T-helper 2 cell treated with Interferon-gamma antibody and Interleukin-4, amounts not matched to agents 5 μg/mL and 100 μg/mL, for 36 hours (primary cell): ENCODE measurements around the gene SLC34A3.
A peak's percentile ranks its signal among the peaks of the same experiment; 100 is the strongest.
"Not testable (repeated sequence)": the region's sequence is repeated elsewhere in the genome, so short reads cannot be mapped to it uniquely, and the experiment has no call there.

ENCODE experiments used
- DNase-seq: peaks from one replicate; pipeline ENCODE4 v3.0.0; 2021; ENCODE audit warnings: low spot score
- H3K27ac Mint-ChIP-seq: one replicate; pipeline ENCODE4 v1.8.0; 2021; ENCODE audit warnings: mild to moderate bottlenecking, mixed read lengths
- H3K27me3 Mint-ChIP-seq: one replicate; pipeline ENCODE4 v1.8.0; 2021; ENCODE audit warnings: low read depth, mixed read lengths
- H3K36me3 Mint-ChIP-seq: one replicate; pipeline ENCODE4 v1.8.0; 2021; ENCODE audit warnings: low read depth, mixed read lengths
- H3K4me1 Mint-ChIP-seq: one replicate; pipeline ENCODE4 v1.8.0; 2021; ENCODE audit warnings: low read depth, mixed read lengths
- H3K4me3 Mint-ChIP-seq: one replicate; pipeline ENCODE4 v1.8.0; 2022; ENCODE audit warnings: mild to moderate bottlenecking, moderate library complexity, mixed read lengths
- H3K9me3 Mint-ChIP-seq: one replicate; pipeline ENCODE4 v1.8.0; 2021; ENCODE audit warnings: mixed read lengths

The SLC34A3 gene

DNA sequence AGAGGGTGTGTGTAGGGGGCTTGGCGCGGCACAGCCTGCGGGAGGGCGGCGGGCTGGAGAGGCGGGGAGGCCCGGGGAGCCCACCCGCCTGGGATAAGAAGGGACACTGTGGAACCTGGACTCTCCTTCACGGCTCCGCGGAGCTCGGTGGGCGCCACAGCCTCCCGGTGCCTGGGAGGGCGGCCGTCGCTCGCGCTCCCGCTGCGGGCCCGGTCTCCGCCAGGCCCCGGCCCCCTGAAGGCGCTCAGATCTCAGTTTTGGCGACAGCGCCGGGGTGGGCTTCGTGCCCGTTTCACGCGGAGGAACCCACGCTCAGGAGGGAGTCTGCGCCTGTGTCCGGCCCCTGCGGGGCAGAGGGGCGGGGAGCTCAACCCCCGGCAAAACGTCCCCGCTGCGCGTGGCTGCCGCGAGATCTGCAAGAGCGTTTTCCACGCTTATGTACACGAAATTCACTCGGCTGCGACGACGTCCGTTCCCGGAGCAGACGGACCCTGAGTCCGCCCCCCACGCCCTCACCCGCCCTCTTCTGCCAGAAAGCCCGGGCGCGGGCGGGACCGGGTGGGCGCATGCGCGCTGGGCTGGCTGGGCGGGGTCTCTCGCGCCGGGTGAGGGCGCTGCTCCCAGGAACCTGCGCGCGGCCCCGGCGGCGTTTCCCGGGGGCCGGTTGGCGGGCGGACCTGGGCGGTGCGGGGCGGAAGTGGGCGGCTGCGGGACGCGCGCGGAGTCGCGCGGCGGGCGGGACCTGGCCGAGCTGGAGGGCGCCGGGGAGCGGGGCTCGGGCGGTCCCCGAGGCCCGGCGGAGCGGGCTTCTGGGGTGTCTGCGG, 24.1 kb downstream of the SLC34A3 start, which contains the start of gene NELFB:
TSS of gene NELFB (plus strand) at position 704 of the 824 bp plus-strand sequence.
- Mint-ChIP-seq H3K27me3 (no peaks in the 10 kb centered on the region), H3K4me1 (peaks cover 4% of the 10 kb centered on the region), H3K27ac (peak within 1 kb of the TSS; percentile 82), H3K36me3 (peaks cover 13% of the 10 kb centered on the region), H3K9me3 (no peaks in the 10 kb centered on the region), H3K4me3 (peak within 1 kb of the TSS; percentile 91)
- DNase-seq, result peak; percentile 97

DNA sequence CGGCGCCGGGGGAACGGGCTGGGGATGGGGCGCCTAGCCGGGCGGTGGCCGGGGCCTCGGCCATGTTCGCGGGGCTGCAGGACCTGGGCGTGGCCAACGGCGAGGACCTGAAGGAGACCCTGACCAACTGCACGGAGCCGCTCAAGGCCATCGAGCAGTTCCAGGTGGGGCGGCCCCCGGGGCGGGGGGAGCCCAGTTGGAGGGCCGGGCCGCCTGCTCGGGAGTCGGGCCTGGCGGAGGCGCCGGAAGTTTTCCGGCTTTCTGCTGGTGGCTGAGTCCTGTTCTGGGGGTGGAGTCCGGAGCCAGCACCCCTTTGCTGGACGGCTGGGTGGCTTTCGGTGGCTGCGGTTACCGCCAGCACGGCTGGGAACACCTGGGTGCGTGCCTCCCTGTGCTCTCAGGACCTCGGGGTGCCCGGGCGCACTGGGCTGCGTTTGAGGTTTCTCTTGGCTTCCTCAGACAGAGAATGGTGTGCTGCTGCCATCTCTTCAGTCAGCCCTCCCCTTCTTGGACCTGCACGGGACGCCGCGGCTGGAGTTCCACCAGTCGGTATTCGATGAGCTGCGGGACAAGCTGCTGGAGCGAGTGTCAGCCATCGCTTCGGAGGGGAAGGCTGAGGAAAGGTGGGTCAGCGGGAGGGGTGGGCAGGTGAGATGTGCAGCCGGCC, 24.9 kb downstream of the SLC34A3 start:
- H3K36me3 Mint-ChIP-seq, result peaks cover 13% of the 10 kb centered on the region
- no peak for DNase-seq

GRCh38 chr9:137256362-137256761, 25.7 kb downstream of the SLC34A3 start:
- H3K27ac Mint-ChIP-seq, result no peak overlapping the region
- no peaks in the 10 kb centered on the region for H3K9me3 Mint-ChIP-seq
- DNase-seq, result no peak
- peaks cover 13% of the 10 kb centered on the region for H3K36me3 Mint-ChIP-seq
- no peaks in the 10 kb centered on the region for H3K27me3 Mint-ChIP-seq
- peaks cover 4% of the 10 kb centered on the region for H3K4me1 Mint-ChIP-seq
- peak overlapping the region; percentile 91 for H3K4me3 Mint-ChIP-seq

More for the DNA sequence above, 24.9 kb downstream of the SLC34A3 start:
- no peaks in the 10 kb centered on the region for H3K9me3 Mint-ChIP-seq
- peaks cover 4% of the 10 kb centered on the region for H3K4me1 Mint-ChIP-seq
- peak overlapping the region; percentile 91 for H3K4me3 Mint-ChIP-seq
- peak overlapping the region; percentile 82 for H3K27ac Mint-ChIP-seq
- no peaks in the 10 kb centered on the region for H3K27me3 Mint-ChIP-seq

GRCh38 chr9:137256856-137257255, 26.2 kb downstream of the SLC34A3 start:
- Mint-ChIP-seq H3K4me1 (peaks cover 4% of the 10 kb centered on the region), H3K27me3 (no peaks in the 10 kb centered on the region), H3K4me3 (peak overlapping the region; percentile 91), H3K9me3 (no peaks in the 10 kb centered on the region), H3K27ac (no peak overlapping the region), H3K36me3 (peaks cover 17% of the 10 kb centered on the region)
- no peak for DNase-seq

DNA sequence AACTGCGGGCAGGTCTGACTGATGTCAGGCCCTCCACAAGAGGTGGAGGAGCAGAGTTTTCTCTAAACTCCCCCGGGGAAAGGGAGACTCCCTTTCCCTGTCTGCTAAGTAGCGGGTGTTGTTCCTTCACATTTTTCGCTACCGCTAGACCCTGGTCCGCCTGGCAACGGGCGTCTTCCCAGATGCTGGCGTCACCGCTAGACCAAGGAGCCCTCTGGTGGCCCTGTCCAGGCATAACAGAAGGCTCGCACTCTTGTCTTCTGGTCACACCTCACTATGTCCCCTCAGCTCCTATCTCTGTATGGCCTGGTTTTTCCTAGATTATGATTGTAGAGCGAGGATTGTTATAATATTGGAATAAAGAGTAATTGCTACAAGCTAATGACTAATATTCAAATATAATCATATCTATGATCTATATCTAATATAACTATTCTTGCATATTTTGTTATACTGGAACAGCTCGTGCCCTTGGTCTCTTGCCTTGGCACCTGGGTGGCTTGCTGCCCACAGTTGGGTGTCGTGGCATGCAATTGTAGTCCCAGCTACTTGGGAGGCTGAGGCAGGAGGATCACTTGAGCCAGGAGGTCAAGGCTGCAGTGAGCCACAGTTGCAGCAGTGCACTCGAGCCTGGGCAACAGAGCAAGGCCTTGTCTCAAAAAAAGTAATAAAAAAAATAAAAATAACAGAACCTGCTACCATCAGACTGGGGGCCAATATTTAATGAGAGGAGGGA, 31.6 kb downstream of the SLC34A3 start:
- H3K4me3 Mint-ChIP-seq, H3K27ac Mint-ChIP-seq: not testable (repeated sequence)
- H3K36me3 Mint-ChIP-seq, result peaks cover 20% of the 10 kb centered on the region

DNA sequence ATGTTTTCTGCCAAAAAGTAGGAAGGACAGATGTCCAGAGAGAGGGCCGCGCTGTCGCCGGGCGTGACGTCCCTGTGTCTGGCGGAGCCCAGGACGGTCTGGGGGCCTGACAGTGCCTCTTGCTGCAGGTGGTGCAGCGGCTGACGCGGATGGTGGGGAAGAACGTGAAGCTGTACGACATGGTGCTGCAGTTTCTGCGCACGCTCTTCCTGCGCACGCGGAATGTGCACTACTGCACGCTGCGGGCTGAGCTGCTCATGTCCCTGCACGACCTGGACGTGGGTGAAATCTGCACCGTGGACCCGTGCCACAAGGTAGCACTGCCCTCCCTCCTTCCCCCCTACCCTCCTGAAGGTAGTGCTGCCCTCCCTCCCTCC, 32.2 kb downstream of the SLC34A3 start:
- no peak overlapping the region for H3K27ac Mint-ChIP-seq
- no peak for DNase-seq
- no peaks in the 10 kb centered on the region for H3K27me3 Mint-ChIP-seq
- no peak overlapping the region for H3K4me3 Mint-ChIP-seq
- peaks cover 20% of the 10 kb centered on the region for H3K36me3 Mint-ChIP-seq
- no peaks in the 10 kb centered on the region for H3K4me1 Mint-ChIP-seq
- H3K9me3 Mint-ChIP-seq, result no peaks in the 10 kb centered on the region

More for the DNA sequence above, 31.6 kb downstream of the SLC34A3 start:
- H3K9me3 Mint-ChIP-seq, DNase-seq, H3K27me3 Mint-ChIP-seq, H3K4me1 Mint-ChIP-seq: not testable (repeated sequence)

DNA sequence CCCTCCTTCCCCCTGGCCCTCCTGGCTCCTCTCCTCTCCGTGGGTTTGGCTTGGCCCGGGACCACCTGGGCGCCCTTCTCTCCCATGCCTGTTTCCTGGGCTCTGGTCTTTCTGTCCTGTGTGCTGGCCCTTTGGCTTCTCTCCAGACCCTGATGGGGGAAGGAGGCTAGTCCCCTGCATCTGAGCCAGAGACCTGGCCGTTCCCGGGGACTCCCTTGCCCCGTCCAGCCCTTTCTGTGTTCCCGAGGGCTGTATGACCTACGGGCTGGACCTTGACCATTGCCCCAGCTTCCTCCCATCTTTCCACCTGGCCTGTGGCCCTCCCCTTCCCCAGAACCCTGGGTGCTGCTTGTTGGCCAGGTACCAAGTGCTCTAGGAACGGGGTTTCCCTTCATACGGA, 32.8 kb downstream of the SLC34A3 start:
- no peak overlapping the region for H3K27ac Mint-ChIP-seq
- no peak for DNase-seq

GRCh38 chr9:137264067-137264466, 33.4 kb downstream of the SLC34A3 start:
- H3K4me3 Mint-ChIP-seq, result no peak overlapping the region
- no peaks in the 10 kb centered on the region for H3K27me3 Mint-ChIP-seq
- H3K27ac Mint-ChIP-seq, result no peak overlapping the region
- no peaks in the 10 kb centered on the region for H3K9me3 Mint-ChIP-seq
- peaks cover 23% of the 10 kb centered on the region for H3K36me3 Mint-ChIP-seq
- no peak for DNase-seq
- peaks cover 2% of the 10 kb centered on the region for H3K4me1 Mint-ChIP-seq

More for the DNA sequence above, 32.8 kb downstream of the SLC34A3 start:
- H3K27me3 Mint-ChIP-seq, result no peaks in the 10 kb centered on the region
- H3K9me3 Mint-ChIP-seq, result no peaks in the 10 kb centered on the region
- no peak overlapping the region for H3K4me3 Mint-ChIP-seq
- peaks cover under 1% of the 10 kb centered on the region for H3K4me1 Mint-ChIP-seq
- peaks cover 21% of the 10 kb centered on the region for H3K36me3 Mint-ChIP-seq

- no peak overlapping the region for H3K27ac Mint-ChIP-seq
- DNase-seq, result no peak
- peaks cover 27% of the 10 kb centered on the region for H3K36me3 Mint-ChIP-seq
- H3K4me1 Mint-ChIP-seq, result peaks cover 2% of the 10 kb centered on the region
- no peaks in the 10 kb centered on the region for H3K27me3 Mint-ChIP-seq
- no peak overlapping the region for H3K4me3 Mint-ChIP-seq
- no peaks in the 10 kb centered on the region for H3K9me3 Mint-ChIP-seq
Measured at GRCh38 chr9:137265496-137266161, 34.9 kb downstream of the SLC34A3 start.

DNA sequence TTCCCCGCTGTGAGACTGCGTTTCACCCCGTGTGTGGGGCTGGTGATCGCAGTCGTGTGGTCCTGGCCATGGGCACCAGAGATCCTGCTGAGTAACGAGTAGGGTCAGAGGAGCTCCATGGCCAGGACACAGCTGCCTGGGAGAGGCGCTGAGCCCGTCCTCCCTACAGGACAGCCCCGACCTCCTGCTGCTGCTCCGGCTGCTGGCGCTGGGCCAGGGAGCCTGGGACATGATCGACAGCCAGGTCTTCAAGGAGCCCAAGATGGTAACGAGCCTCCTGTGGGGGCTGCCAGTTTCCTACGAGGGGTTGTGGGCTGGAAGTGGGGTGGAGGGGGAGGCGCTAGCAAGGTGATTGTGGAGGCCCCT, 35.4 kb downstream of the SLC34A3 start:
- no peak overlapping the region for H3K27ac Mint-ChIP-seq
- no peaks in the 10 kb centered on the region for H3K27me3 Mint-ChIP-seq
- no peaks in the 10 kb centered on the region for H3K9me3 Mint-ChIP-seq
- no peak overlapping the region for H3K4me3 Mint-ChIP-seq
- peaks cover 27% of the 10 kb centered on the region for H3K36me3 Mint-ChIP-seq
- DNase-seq, result no peak
- peaks cover 3% of the 10 kb centered on the region for H3K4me1 Mint-ChIP-seq

DNA sequence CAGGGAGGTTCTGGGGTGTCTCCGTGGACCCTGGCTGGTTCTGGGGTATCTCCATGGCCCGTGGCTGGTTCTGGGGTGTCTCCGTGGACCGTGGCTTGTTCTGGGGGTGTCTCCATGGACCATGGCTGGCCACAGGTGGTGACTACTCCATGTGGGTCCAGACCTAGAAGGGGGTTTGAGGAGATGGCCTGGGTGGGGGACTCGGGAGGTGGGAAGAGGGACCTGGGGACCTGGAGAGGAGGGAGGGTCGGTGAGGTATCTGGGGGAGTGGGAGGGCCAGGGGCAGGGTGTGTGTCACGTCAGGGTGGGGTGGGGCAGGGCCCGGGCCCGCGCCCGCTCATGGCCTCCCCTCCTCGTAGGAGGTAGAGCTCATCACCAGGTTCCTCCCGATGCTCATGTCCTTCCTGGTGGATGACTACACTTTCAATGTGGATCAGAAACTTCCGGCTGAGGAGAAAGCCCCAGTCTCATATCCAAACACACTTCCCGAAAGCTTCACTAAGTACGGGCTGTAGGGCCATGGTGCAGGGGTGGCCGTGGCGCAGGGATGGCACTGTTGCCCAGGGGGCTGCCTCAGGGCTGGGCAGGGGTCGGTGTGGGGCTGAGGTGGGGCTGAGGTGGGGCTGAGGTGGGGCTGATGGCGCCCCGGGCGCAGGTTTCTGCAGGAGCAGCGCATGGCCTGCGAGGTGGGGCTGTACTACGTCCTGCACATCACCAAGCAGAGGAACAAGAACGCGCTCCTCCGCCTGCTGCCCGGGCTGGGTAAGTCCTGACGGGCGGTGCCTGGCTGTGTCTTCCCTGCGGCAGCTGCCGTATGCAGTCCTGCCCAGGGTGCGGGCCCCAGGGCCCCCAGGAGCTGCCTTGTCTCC, 36.1 kb downstream of the SLC34A3 start:
- no peaks in the 10 kb centered on the region for H3K27me3 Mint-ChIP-seq
- H3K27ac Mint-ChIP-seq, result no peak overlapping the region
- no peaks in the 10 kb centered on the region for H3K9me3 Mint-ChIP-seq
- no peak overlapping the region for H3K4me3 Mint-ChIP-seq
- peaks cover 23% of the 10 kb centered on the region for H3K36me3 Mint-ChIP-seq
- DNase-seq, result no peak
- H3K4me1 Mint-ChIP-seq, result peaks cover 6% of the 10 kb centered on the region

- DNase-seq, result no peak
- no peaks in the 10 kb centered on the region for H3K9me3 Mint-ChIP-seq
- H3K27ac Mint-ChIP-seq, result no peak overlapping the region
- H3K4me1 Mint-ChIP-seq, result peaks cover 6% of the 10 kb centered on the region
- H3K4me3 Mint-ChIP-seq, result no peak overlapping the region
- H3K36me3 Mint-ChIP-seq, result peaks cover 22% of the 10 kb centered on the region
- no peaks in the 10 kb centered on the region for H3K27me3 Mint-ChIP-seq
Measured at GRCh38 chr9:137267933-137268355, 37.2 kb downstream of the SLC34A3 start.
